8988T (cell line): Measurements from ENCODE around the gene BCL7A.
A peak's percentile ranks its signal among the peaks of the same experiment; 100 is the strongest.

ENCODE experiments used
- DNase-seq: peaks from one replicate; pipeline ENCODE4 v3.0.0; 2011

Gene BCL7A

DNA sequence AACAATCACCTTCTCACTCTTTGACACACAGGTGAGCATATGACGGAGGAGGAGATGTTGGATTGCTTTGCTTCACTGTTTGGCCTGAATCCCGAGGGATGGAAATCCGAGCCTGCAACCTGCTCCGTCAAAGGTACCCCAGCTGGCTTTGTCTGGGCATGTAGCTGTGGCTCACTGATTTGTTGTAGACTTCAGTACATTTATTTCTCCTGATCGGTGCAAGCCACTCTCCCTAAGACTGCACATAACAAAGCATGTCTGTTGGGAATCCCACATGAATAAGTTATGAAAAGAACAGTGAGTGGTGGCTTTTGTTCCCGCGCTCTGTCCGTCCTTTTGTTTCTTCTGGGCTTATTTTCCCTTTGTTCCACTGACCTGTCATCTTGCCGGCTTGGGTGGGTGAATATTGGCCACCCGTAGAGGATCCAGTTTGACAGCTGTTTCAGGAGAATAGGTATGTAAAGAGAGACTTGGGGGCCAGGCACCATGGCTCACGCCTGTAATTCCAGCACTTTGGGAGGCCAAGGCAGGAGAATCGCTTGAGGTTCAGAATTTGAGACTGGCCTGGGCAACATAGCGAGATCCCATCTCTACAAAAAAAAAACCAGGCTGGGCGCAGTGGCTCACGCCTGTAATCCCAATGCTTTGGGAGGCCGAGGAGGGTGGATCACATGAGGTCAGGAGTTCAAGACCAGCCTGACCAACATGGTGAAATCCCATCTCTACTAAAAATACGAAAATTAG, 20.0 kb upstream of the BCL7A start:
- DNase-seq: no peak

DNA sequence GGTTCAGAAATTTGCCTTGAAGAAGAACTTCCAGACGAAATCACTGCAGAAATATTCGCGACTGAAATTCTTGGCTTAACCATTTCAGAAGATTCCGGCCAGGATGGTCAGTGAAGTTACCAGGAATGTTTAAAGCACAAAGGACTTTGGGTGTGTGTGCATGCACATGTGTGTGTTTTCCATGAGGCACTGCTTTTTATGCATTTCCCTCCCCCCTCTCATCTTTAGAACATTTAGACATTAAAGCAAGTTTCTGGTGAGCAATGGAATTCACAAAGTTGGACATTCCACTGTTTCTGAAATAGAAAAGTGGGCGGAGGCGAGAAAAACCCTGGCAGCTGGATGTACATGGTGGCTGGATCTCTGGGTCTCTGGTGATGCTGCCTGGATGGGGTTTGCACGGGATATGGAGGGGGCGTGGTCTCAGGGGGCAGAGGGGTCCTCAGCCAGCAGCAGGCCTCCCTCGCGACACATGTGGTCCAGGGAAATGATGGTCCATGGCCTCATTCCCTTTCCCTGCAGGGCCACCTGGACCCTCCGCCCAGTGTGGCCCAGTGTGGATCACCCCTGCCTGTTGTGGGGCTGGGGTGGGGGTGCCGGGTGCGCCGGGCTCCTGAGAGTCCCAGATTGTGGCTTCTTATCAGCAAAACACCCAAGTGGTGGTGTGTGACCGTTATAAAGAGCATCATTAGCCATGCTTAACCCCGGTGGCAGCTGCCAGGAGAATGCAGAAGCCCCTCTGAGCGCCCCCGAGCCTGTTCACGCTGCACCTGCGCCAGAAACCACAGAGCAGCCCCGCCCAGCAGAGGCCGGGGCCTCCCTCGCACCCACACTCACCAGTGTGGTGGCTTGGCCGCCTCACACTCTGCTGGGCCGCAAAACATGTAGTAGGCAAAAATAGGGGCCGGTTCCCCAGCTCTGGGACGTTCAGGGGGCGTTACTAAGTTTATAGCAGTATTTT, 17.8 kb upstream of the BCL7A start:
- no peak for DNase-seq

DNA sequence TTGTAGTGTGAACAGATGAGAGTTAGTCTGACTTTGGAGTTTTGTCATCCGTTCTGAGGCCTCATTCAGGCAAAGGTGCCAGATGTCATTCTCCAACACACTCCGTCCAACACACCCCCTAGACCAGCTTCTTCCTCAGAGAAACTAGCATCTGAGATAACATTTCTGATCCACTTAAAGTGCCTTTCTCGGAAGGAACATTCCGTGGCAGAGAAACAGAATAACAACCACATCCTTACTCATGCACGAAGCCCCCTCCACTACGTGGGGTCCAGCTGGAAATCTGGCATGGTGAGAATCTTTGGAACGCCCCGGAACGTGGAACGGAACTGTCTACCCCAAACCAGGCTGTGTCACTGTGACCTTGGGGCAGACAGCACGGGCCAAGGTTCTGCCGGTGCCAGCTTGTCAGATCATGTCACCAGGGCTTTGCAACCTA, 17.0 kb upstream of the BCL7A start:
- no peak for DNase-seq

DNA sequence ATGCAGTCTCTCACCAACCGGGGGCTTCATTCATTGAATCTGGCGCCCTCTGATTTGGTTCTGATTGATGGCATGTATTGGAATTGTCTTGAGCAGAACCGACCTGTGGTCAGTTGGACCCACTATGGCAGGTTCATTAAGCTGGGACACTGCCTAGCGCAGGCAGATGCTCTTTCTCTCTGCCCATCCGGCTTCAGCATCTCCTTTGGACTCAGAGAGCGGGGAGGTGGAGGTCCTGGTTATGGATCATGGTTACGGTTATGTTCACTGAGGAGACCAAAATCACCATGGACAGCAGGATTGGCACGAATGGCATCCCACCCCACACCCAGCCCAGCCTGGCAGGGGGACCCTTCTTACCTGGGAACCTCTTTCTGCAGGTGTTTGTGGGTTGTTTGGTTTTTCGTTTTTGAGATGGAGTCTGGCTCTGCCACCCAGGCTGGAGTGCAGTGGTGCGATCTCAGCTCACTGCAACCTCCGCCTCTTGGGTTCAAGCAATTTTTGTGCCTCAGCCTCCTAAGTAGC, 16.4 kb upstream of the BCL7A start:
- no peak for DNase-seq

DNA sequence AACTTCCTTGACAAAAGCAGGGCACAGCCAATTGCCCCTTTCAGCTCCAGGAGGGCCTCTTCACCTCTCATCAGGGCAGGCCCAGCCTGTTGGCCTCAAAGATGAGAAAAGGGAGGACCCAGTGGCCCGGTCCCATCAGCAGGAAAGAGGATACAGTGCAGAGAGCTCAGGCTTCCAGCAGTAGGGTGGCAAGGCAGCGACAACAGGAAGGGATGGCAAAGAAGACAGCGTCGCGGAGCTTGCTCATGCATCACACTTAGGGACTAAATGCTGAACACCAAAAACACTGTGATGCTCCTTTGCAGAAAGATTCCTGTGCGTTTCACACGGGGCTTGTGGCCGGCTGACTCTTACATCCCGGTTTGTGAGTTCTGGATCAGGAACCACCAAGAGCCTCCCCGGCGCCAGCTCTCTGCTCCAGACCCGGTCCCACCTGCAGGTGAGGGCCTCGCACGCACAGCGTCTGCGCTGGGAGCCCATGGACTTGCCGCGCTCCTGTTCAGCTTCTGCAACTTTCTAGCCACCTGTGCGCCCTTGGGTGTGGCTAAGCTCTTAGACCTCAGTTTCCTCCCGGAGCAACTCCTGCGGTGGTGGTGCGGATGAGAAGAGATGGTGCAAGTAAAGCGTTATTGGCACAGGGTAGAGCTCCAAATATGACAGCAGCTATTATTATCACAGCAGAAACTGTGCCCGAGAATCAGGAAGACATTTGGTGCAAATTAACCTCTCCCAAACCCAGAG, 15.3 kb upstream of the BCL7A start:
- no peak for DNase-seq

DNA sequence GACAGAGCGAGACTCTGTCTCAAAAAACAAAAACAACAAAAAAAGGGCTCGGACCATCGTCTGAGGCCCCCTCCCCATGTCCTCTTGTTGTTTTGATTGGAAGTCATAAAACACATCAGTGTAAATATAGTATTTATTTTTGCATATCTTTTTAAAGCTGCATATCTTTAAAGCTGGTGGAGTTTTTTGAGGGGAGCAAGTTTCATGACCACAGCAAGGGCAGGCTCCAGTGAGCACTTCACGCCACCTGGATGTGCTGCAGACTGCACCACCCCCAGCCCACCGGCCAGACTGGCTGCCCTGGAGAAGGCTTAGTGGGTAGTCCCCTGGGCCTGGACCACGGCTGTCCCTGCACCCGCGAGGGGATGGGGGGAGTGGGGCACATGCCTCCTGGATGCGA, 11.9 kb upstream of the BCL7A start:
- DNase-seq: no peak

DNA sequence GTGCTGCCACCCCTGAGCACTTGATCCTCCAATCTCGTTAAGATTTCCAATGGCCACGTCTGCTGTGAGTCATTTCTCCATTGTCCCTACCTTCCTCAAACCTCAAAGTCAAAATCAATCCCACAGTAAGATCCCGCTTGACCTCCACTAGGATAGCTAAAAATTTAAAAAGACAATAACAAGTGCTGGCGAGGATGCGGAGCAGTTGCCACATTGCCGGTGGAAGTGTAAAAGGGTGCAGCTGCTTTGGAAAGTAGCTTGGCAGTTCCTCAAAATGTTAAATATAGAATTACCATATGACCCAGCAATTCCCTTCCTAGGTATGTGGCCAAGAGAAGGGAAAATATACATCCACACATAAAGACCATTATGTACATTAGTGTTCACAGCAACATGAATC, 9.5 kb upstream of the BCL7A start:
- no peak for DNase-seq

DNA sequence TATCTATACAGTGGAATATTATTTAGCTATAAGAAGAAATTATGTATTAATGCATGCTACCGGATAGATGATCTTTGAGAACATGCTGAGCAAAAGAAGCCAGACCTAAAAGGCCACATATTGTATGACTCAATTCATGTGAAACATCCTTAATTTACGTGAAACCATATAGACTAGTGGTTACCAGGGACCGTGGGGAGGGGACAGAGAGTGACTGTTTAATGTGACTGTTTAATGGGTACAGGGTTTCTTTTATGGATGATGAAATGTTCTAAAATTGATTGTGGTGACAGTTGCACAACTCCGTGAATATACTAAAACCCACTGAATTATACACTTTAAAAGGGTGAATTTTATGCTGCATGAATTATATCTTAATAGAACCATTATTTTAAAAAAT, 8.5 kb upstream of the BCL7A start:
- no peak for DNase-seq

DNA sequence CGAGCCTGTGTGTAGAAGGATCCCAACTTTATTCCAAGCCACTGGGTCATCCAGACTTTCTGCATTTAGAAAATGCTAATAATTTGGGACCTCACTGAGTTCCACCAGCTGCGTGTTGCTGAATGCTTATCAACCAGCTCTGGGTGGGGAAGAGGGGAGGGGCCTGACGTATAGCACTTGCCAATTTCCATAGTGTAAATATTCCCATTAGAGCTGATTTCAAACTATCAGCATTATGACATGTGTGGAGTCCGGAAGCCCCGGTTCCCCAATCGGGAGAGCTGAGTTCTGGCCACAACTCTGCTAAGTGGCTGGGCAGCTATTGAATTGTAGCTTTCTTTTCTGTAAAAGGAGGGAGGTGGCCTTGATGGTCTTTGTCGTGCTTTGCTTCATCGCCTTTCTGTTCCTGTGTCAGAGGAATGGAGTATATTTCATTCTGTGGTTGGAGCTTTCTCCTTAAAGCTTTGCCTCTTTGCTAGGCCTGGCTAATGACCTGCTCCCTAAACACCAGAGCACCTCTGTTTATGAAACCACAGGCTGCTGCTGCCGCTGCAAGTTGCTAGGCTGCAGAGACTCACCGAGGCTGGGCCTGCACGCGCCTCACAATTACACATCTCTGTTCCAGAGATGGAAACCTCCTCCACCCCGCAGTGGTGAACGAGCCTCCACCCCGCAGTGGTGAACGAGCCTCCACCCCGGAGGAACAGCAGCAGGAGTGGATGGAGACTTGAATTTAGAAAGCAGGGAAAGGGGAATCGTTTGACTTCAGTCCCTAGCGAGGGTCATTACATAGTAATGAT, 7.7 kb upstream of the BCL7A start:
- DNase-seq: no peak

DNA sequence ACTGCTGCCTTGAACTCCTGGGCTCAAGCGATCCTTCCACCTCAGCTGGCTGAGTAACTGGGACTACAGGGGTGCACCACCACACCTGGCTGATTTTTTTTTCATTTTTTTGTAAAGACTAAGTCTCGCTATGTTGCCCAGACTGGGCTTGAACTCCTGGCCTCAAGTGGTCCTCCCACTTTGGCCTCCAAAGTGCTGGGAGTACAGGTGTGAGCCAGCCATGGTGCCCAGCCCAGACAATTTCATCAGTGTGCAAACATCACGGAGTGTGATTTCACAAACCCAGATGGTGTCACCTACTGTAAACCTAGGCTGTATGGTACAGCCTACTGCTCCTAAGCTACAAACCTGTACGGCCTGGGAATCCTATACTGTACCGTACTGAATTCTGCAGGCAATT, 6.9 kb upstream of the BCL7A start:
- DNase-seq: no peak

DNA sequence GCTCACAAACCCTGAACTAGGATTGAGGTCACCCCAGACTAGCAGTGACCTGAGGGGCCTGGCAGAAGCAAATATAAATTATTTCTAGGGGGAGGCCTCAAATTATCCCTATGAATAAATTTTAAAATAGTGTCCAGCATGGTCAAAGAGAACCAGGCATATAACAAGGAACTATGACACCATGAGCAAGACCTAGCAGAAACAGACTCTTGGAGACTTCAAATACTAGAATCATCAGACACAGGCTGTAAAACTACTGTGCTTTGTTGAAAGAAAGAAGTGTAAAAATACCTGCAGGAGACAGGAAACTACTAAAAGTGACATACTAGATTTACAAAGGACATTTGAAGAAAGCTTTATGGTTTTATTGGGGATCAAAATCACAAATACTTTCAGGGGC, 3.2 kb upstream of the BCL7A start:
- no peak for DNase-seq

DNA sequence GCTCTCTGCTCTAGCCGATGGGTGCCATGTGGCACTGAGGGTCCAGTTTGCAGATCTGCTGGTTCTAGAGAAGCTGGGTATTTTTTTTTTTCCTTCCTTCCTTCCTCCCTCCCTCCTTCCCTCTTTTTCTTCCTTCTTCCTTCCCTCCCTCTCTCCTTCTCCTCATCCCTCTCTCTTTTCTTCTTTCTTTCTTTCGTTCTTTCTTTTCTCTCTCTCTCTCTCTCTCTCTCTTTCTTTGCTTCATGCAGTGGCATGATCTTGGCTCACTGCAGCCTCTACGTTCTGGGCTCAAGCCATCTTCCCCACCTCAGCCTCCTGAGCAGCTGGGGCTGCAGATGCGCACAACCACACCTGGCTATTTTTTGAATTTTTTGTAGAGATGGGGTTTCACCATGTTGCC, 2.7 kb upstream of the BCL7A start:
- no peak for DNase-seq

DNA sequence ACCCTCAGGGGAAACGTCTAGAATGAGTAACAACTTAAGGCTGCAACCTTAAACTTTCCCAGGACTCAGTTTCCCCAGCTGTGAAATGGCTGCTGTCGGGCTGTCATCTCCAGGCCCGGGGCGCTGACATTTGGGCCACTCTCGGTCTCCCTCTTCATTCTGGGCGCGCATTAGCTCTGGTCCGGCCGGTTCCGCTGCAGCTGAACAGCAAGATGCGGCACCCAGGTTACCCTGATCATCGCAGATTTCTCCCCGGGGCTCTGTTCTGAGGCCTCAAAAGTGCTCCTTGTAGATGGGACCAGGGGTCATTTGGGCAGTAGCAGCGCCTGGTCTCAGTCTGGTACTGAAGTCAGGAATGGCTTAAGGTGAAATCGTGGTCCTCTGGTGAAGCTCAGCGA, 890 bp upstream of the BCL7A start:
- no peak for DNase-seq

DNA sequence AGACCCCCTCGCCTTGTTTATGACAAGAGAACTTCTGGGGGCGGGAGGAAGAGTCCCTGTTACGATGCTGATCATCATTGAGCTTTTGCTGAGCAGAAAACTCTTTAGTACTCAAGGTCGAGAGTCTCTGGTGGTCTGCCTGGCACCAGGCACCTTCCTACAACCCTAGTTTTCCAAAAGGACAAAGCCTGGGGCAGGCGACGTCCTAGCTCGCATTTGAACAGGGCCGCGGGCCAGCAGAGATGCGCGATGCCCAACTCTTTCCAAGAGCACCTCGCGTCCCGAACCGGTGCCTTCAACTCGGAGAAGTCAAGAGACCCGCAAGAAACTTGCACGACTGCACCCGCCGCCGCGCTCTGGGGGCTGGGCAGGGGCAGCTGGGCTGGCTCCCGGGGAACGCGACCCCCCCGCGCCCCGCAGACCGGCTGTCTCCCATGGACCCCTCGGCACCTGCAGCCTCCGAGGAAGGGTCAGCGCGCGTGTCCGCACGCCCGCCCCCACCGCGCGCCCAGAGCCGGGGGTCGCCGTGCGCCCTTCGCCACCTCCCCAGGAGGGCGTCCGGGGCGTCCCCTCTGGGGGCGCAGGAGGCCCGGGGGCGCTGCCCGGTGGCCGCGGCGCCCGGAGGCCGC, 377 bp upstream of the BCL7A start:
- DNase-seq: no peak

DNA sequence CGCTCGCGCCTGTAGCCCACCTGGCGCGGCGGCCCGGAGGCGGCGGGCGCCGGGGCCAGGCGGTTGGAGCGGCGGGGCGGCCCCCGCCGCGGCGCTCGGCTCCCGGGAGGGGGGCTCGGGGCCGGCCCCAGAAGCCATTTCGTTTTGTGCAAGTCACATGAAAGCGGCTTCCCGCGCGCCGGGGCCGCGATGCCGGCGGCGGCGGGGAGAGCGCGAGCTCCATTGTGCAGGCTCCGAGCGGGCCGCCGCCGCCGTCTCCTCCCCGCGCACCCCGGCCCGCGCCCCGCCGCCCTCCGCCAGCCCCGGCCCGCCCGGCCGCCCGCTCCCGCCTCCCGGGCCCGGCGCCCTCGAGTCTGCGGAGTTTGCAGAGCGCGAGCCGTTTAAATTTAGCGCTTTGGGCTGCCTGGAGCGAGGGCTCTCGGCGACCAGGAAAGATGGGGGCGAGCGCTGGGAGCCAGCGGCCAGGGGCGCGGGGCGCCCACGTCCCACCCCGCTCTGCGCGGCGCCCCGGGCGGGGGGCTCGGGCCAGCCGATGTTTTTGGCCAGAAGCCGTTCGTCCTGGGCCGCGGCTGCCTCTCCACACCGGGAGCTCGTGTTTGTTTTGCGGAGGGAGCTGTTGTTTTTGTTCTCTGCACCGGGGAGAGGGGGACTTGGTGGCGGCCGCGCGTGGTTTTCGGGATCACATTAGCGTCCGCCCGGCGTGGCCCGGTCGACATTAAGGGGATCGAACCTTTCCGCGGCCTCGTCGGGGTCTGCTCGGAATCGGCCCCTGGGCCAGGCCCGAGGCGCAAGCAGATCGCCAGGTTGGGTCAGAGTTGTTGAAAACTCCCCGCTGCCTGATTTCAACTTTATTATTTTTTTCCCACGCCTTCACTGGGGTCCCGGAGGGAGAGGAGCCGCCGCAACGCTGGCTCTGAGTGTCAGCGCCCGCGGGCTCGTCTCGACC, 982 bp downstream of the BCL7A start:
- peak; percentile 56 for DNase-seq

DNA sequence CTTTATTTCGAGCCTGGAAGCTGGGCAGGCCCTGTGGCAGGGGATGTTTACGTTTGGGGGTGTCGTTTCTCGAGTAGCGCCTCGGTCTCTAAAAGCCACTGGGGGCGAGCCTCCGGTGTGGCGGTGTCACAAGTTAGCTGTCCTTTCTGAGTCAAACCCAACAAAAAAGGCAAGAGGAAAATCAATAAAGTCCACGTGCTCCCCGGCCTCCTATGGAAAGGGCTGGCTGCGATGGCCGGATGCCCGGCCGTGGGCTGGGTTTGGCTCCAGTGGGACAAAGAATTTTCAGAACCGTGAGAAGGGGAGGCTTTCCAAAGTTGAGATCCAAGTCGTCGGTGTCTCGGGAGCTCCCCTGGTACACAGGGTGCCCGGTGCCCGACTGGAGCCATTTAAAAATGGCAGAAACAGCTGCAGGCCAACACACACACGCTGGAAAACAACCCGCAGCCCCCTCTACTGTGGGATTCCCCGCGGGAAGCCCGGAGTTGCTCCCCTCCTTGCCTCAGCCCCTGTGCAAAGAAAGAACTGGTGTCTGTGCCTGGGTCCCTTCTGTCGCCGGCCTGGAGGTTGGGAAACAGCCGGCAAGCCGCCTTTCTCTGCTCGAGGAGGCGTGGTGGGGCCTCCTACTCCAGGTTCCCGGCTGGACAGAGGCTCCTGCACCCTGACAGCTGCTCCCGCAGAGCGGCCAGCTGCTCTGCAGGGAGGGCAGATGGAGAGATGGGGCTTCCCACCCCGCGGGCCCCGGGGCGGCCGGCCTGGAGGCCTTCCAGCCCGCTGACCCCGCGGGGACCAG, 1.9 kb downstream of the BCL7A start:
- DNase-seq: peak; percentile 74

DNA sequence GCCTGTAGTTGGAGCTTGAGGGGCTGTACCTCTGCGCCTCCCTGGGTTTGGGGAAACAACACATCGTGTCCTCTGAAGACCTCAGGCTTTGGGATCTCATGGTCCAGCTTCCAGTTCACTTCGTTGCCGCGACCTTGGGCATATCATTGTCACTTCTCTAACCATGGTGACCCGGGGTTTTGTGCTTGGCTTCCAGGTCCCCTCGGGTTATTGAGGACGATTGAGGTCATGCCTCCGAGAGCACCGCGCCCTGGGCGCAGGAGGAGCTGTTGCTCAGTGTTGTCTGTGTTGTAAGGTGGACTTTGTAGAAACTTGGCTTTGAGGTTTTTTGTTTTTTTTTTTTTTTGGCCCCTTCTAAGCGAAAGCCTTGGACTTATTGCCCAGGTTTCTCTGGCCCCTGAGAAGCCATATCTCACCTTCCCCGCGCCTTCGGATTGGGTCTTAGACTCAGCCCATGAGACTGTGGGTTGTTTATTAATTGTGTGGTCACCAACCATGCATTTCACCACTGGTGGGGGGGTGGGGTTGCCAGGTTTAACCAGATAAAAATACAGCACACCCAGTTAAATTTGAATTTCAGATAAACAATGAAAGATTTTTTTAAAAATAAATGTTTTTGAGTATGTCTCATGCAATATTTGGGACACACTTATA, 2.6 kb downstream of the BCL7A start:
- DNase-seq: no peak

DNA sequence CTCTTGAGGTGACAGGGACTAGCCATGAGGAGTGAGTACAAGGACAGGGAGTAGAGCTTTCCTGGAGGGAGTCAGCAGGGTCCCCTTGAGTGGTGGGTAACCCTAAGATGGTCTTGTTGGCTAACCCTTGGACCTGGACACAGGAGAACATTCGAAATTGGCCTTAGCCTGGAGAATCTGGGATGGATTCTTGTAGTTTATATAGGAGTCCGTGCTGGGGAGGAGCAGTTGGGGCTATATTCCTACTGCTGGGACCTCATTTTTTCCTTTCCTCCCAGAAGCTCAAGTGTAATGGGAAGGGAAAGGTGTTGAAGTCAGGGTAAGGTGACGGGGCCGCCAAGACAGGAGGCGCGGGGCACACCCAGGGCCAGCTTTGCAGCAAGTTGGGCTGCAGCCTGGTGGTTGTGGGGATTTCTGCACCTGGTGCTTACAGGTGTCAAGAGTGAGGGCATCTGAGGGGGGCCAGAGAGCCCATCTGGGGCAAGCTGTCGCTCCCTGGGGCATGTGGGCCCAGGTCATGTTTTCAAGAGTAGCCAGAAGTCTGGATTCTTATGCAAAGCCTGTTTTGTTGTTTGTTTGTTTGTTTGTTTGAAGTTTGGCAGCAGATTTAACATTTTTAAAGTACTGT, 5.1 kb downstream of the BCL7A start:
- no peak for DNase-seq
